Measurements from ENCODE around the gene MTERF1.

The MTERF1 gene

DNA sequence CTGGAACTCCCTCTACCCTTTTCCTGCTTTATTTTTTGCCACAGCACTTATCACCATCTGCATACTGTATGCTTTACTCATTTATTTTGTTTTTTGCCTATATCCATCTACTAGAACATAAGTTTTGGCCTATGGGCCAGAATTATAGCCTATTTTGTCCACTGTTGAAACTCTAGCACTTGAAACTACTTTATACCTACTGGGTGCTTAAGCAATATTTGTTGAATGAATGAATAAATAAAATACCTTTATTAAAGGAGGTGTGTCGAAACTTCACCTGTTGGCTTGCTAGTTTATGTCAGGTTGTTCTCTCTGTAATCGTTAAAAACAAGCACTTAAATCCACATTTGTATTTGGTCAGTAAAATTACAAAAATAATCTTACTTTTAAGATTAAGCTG, 53.3 kb downstream of the MTERF1 start:
- Histone ChIP-seq H3K27me3 (replicated peaks) (no peaks in the 10 kb centered on the region), H3K27ac (no peak overlapping the region), H3K4me3 (ENCODE audit: low read depth, low read length) (no peak overlapping the region), H3K36me3 (replicated peaks) (no peaks in the 10 kb centered on the region)
- in situ Hi-C loops (cut with HindIII; ENCODE audit: low pct_ligation_motif_present, low sequenced_read_pairs): no loop called here
- TF ChIP-seq, protein P1, sequence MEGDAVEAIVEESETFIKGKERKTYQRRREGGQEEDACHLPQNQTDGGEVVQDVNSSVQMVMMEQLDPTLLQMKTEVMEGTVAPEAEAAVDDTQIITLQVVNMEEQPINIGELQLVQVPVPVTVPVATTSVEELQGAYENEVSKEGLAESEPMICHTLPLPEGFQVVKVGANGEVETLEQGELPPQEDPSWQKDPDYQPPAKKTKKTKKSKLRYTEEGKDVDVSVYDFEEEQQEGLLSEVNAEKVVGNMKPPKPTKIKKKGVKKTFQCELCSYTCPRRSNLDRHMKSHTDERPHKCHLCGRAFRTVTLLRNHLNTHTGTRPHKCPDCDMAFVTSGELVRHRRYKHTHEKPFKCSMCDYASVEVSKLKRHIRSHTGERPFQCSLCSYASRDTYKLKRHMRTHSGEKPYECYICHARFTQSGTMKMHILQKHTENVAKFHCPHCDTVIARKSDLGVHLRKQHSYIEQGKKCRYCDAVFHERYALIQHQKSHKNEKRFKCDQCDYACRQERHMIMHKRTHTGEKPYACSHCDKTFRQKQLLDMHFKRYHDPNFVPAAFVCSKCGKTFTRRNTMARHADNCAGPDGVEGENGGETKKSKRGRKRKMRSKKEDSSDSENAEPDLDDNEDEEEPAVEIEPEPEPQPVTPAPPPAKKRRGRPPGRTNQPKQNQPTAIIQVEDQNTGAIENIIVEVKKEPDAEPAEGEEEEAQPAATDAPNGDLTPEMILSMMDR (IDR thresholded peaks at IDR 0.05; ENCODE audit: low read depth, low read length, missing control alignments): no peak
- no peak for DNase-seq

DNA sequence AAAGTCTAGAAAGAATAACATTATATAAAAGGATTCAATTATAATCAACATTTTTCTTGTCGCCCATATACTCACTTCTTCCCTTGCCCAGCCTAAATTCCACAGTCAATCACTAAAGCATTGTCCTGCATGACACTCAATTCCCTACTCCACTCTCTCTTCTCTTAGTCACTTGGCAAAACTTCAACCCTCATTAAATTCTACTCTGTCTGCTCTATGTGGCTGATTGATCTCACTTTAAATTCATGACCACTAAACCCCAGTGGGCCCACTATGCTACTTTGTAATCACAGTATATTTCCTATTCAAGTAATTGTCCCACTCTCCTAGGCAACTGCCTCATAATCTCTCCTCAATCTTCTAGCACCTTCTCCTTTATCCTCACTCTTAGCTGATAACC, 54.1 kb downstream of the MTERF1 start:
- Histone ChIP-seq H3K27me3 (replicated peaks) (no peaks in the 10 kb centered on the region), H3K36me3 (replicated peaks) (no peaks in the 10 kb centered on the region), H3K27ac (no peak overlapping the region), H3K4me3 (ENCODE audit: low read depth, low read length) (no peak overlapping the region)
- in situ Hi-C loops (cut with HindIII; ENCODE audit: low pct_ligation_motif_present, low sequenced_read_pairs): no loop called here
- no peak for DNase-seq
- TF ChIP-seq, protein P1 (IDR thresholded peaks at IDR 0.05; ENCODE audit: low read depth, low read length, missing control alignments): no peak

DNA sequence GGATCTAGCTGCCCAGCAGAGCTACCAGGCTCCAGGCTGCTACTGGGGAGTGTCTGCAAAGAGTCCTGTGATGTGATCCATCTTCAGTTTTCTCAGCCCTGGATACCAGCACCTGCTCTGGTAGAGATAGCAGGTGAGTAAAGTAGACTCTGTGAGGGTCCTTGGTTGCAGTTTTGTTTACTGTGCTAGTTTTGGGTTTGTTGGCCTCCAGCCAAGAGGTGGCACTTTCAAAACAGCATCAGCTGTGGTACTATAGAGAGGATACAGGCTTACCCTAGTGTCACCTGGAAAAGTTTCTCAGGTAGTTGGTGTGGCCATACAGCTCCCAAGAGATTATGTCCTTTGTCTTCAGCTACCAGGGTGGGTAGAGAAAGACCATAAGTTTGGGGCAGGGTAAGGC, 56.3 kb downstream of the MTERF1 start:
- Histone ChIP-seq H3K36me3 (replicated peaks) (no peaks in the 10 kb centered on the region), H3K27ac (no peak overlapping the region), H3K4me3 (ENCODE audit: low read depth, low read length) (no peak overlapping the region), H3K27me3 (replicated peaks) (no peaks in the 10 kb centered on the region)
- DNase-seq: no peak
- in situ Hi-C loops (cut with HindIII; ENCODE audit: low pct_ligation_motif_present, low sequenced_read_pairs): no loop called here
- TF ChIP-seq, protein P1 (IDR thresholded peaks at IDR 0.05; ENCODE audit: low read depth, low read length, missing control alignments): no peak

All from brain microvascular endothelial cell (primary cell).